Measurements from ENCODE around the gene MAP1B. TPM values are rescaled to one million over a fixed set of nuclear protein-coding genes. Genes with fewer than 3 reads are reported as not detected.
A peak's percentile ranks its signal among the peaks of the same experiment; 100 is the strongest.

The MAP1B gene
- total and polyA plus RNA-seq, 9 of the 15 experiments (the other 6 are each of a cell fraction or from before 2014, with no cell fraction given): 5.2 to 66.1 (median 17.3) TPM

DNA sequence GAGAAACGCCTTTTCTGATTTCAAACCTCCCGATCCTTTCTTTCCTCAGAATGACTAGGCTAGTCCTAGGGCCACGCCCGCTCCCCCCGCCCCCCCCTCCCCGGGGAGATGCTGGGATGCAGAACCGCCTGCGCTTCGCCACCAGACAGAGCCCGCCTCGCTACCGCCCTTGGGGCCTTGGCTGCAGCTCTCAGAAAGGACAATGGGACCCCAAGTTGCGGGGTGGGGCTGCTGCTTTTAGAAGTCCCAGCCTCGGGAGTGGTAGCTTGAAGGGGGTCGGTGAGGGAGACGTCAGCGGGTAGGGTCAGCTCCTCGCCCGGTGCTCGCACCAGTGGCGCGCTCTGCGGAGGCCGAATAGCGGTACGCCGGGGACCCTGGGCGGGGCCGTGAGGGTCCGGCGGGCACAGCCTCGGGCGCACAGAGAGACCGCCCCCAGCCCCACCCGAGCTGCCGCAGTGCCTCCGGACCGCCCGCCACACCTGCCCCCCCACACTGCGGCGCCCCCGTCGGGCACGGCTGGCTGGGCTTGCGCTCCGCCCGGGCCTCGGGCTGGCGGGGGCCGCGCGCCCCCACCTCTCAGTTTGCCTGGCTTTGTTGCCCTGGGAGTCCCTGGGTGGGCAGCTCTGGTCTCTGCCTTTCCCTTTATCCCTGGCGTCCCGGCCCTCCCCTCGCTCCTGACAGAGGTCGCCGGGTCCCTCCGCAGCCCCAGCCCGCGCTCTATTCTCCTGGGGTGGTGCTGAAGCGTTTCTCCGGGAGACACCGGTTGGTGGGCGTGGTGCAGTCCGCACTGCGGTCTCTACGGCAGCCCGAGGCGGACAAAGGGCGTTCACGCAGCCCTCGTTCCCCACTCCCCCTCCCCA lies 1.2 kb downstream of the MAP1B start (continued):
- peak; percentile 73 to 77; a peak in 1 of 4 replicates for TF ChIP-seq KDM1A (IDR thresholded peaks at IDR 0.05)
- TF ChIP-seq ZNF79 (CRISPR knock-in tag; IDR thresholded peaks at IDR 0.05; ENCODE audit: low read depth): no peak
- TF ChIP-seq, protein P1, sequence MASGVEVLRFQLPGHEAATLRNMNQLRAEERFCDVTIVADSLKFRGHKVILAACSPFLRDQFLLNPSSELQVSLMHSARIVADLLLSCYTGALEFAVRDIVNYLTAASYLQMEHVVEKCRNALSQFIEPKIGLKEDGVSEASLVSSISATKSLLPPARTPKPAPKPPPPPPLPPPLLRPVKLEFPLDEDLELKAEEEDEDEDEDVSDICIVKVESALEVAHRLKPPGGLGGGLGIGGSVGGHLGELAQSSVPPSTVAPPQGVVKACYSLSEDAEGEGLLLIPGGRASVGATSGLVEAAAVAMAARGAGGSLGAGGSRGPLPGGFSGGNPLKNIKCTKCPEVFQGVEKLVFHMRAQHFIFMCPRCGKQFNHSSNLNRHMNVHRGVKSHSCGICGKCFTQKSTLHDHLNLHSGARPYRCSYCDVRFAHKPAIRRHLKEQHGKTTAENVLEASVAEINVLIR (CRISPR knock-in tag; IDR thresholded peaks at IDR 0.05): no peak
- no peak; a peak in 2 of 4 replicates for TF ChIP-seq MAZ (CRISPR knock-in tag; conservative IDR thresholded peaks at IDR 0.05 in 1 of 2, IDR thresholded peaks at IDR 0.05 in 1 of 2)
- no peak for TF ChIP-seq COPS2 (conservative IDR thresholded peaks at IDR 0.05)
- no peak for TF ChIP-seq MECOM (CRISPR knock-in tag; IDR thresholded peaks at IDR 0.05)
- TF ChIP-seq ZSCAN32 (CRISPR knock-in tag; IDR thresholded peaks at IDR 0.05): no peak
- no peak for TF ChIP-seq POLR3G (IDR thresholded peaks at IDR 0.05; ENCODE audit: extremely low read depth, insufficient read length, insufficient replicate concordance)
- TF ChIP-seq ZNF384 (IDR thresholded peaks at IDR 0.05; ENCODE audit: low read depth, low read length): peak; percentile 48
- TF ChIP-seq NCOA1 (IDR thresholded peaks at IDR 0.05; ENCODE audit: low read depth): no peak
- no peak for TF ChIP-seq ZNF165 (CRISPR knock-in tag; IDR thresholded peaks at IDR 0.05; ENCODE audit: borderline replicate concordance)
- TF ChIP-seq ZBTB1 (CRISPR knock-in tag; IDR thresholded peaks at IDR 0.05; ENCODE audit: borderline replicate concordance, low read depth): 0 out of 2 replicates have a peak, but pooled peaks have one; percentile 67
- no peak for TF ChIP-seq ZNF75A (CRISPR knock-in tag; IDR thresholded peaks at IDR 0.05)
- TF ChIP-seq, protein P2, sequence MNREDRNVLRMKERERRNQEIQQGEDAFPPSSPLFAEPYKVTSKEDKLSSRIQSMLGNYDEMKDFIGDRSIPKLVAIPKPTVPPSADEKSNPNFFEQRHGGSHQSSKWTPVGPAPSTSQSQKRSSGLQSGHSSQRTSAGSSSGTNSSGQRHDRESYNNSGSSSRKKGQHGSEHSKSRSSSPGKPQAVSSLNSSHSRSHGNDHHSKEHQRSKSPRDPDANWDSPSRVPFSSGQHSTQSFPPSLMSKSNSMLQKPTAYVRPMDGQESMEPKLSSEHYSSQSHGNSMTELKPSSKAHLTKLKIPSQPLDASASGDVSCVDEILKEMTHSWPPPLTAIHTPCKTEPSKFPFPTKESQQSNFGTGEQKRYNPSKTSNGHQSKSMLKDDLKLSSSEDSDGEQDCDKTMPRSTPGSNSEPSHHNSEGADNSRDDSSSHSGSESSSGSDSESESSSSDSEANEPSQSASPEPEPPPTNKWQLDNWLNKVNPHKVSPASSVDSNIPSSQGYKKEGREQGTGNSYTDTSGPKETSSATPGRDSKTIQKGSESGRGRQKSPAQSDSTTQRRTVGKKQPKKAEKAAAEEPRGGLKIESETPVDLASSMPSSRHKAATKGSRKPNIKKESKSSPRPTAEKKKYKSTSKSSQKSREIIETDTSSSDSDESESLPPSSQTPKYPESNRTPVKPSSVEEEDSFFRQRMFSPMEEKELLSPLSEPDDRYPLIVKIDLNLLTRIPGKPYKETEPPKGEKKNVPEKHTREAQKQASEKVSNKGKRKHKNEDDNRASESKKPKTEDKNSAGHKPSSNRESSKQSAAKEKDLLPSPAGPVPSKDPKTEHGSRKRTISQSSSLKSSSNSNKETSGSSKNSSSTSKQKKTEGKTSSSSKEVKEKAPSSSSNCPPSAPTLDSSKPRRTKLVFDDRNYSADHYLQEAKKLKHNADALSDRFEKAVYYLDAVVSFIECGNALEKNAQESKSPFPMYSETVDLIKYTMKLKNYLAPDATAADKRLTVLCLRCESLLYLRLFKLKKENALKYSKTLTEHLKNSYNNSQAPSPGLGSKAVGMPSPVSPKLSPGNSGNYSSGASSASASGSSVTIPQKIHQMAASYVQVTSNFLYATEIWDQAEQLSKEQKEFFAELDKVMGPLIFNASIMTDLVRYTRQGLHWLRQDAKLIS (CRISPR knock-in tag; IDR thresholded peaks at IDR 0.05): peak; percentile 43; the same call in 1 of the 2 replicates
- TF ChIP-seq, protein P3, sequence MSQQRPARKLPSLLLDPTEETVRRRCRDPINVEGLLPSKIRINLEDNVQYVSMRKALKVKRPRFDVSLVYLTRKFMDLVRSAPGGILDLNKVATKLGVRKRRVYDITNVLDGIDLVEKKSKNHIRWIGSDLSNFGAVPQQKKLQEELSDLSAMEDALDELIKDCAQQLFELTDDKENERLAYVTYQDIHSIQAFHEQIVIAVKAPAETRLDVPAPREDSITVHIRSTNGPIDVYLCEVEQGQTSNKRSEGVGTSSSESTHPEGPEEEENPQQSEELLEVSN (IDR thresholded peaks at IDR 0.05; ENCODE audit: borderline replicate concordance in 1 of 2, extremely low read depth in 1 of 2, insufficient read depth in 1 of 2, insufficient read length in 1 of 2, low read depth in 1 of 2, low read length in 1 of 2, poor library complexity in 1 of 2, severe bottlenecking in 1 of 2): peak in 1 of 2 experiments; percentile 30
- TF ChIP-seq MBD2 (IDR thresholded peaks at IDR 0.05; ENCODE audit: borderline replicate concordance, low read depth): peak; percentile 3; the same call in 1 of the 2 replicates
- TF ChIP-seq ZNF124 (CRISPR knock-in tag; IDR thresholded peaks at IDR 0.05): no peak
- peak; percentile 66; the same call in 1 of the 2 replicates for TF ChIP-seq C11orf30 (IDR thresholded peaks at IDR 0.05; ENCODE audit: low read depth)

Measured in K562 (cell line).